Panc1 (cell line): ENCODE results near the gene TEDC1.

Experiments used
- CTCF ChIP-seq: fragments of 450-650 bp; IDR thresholded peaks from 2 replicates; pipeline ENCODE4 v1.5.1; 2017; ENCODE audit warnings: mild to moderate bottlenecking
- POLR2AphosphoS5 ChIP-seq: IDR thresholded peaks from 2 replicates; pipeline ENCODE4 v1.6.1; 2012; ENCODE audit warnings: mild to moderate bottlenecking, low read depth, low read length, moderate library complexity

DNA sequence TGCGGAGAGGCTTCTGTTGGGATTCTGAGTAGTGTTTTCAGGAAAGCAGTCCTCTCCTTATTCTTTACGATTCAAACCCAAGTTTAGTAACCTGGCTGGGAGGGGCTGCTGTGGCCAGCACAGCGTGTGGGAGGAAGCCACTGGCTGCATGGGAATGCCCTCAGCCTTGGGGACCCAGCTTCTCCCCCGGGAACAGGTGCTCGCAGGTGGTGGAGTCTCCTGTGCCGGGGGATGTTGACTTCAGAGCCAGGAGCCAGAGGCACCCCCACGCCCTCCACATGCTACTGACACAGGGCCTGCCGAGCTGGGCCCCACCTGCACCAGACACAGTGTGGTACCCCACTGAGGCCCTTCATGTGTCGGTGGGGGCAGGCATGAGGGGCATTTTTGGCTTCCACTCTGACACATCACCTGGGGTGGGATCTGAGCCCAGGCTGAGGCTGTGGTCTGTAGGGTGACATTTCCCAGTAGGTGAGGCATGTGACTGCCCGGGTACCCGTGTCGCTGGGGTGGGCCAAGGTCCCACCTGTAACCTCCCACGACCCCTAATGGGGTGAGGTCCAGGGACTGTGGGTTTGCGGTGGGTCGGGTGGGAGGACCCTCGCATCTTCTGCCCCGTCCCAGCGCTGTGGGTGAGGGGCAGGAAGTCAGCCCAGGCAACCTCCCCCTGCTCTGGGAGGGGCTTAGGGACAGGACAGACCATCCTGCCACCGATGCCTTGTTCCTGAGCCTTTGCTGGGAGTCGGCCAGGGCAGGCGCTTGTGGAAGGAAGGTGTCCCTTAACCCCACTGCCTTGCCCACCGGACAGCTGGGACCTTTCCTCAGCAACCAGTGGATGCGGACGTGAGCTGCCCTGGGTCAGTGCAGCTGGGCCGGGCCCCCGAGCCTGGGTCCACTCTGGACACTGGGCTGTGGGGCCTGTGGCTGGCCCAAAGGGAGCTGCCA is 44.9 kb upstream of the TEDC1 start:
- TF ChIP-seq CTCF (no peak), POLR2AphosphoS5 (no peak)
